SJCRH30 (cell line): ENCODE measurements around the gene TMEM119. TPM values are rescaled to one million over a fixed set of nuclear protein-coding genes. Genes with fewer than 3 reads are reported as not detected.
"Not testable (repeated sequence)": the region's sequence is repeated elsewhere in the genome, so short reads cannot be mapped to it uniquely, and the experiment has no call there.

Experiments
- DNase-seq, 2 experiments: peaks; one replicate each; pipeline ENCODE4 v3.0.0-alpha.2; 2015 to 2020
- H3K27ac ChIP-seq: fragments of 250-450 bp; sonication (Bioruptor Pico); 2 replicates; pipeline ENCODE4 v1.5.1; 2020; ENCODE audit warnings: mild to moderate bottlenecking, moderate library complexity
- H3K27me3 ChIP-seq: fragments of 250-450 bp; sonication (Bioruptor Pico); 2 replicates; pipeline ENCODE4 v1.5.1; 2020; ENCODE audit warnings: mild to moderate bottlenecking, moderate library complexity
- H3K36me3 ChIP-seq: fragments of 250-450 bp; sonication (Bioruptor Pico); 2 replicates; pipeline ENCODE4 v1.5.1; 2020; ENCODE audit warnings: mild to moderate bottlenecking, moderate library complexity
- H3K4me1 ChIP-seq: fragments of 250-450 bp; sonication (Bioruptor Pico); 2 replicates; pipeline ENCODE4 v1.5.1; 2020; ENCODE audit warnings: mild to moderate bottlenecking, moderate library complexity
- H3K4me3 ChIP-seq: fragments of 250-450 bp; sonication (Bioruptor Pico); 2 replicates; pipeline ENCODE4 v1.5.1; 2020; ENCODE audit warnings: mild to moderate bottlenecking, moderate library complexity
- H3K9me3 ChIP-seq: fragments of 250-450 bp; sonication (Bioruptor Pico); replicated peaks from 2 replicates; pipeline ENCODE4 v1.5.1; 2020; ENCODE audit warnings: mild to moderate bottlenecking, moderate library complexity
- total RNA-seq: library from RNA; depleted of rRNA; stranded (reverse); fragments of >200 nt; shearing (Covaris generic); gene quantifications from 2 replicates; pipeline ENCODE4 v1.2.3, GENCODE V29; 2014

The TMEM119 gene
- total RNA-seq, 1 experiment from 2014 or later, result 19.1 TPM

DNA sequence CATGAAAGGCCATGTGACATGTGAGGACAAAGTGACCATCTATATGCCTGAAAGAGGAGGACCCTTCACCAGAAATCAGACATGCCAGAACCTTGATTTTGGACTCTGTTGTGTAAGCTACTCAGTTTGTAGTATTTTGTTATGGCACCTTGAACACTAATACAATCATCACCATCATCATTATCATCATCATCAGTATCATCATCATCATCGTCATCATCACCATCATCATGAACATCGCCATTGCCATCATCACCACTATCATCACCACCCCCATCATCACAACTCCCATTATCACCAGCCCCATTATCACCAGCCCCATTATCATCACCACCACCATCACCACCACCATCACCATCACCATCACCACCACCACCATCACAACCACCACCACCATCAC, 19.6 kb downstream of the TMEM119 start:
- no peaks in the 10 kb centered on the region for H3K9me3 ChIP-seq
- no peaks in the 10 kb centered on the region for H3K27me3 ChIP-seq
- H3K4me3 ChIP-seq, result no peak overlapping the region
- H3K27ac ChIP-seq, result no peak overlapping the region
- DNase-seq, result no peak
- H3K36me3 ChIP-seq, result no peaks in the 10 kb centered on the region
- peaks cover 25% of the 10 kb centered on the region for H3K4me1 ChIP-seq

DNA sequence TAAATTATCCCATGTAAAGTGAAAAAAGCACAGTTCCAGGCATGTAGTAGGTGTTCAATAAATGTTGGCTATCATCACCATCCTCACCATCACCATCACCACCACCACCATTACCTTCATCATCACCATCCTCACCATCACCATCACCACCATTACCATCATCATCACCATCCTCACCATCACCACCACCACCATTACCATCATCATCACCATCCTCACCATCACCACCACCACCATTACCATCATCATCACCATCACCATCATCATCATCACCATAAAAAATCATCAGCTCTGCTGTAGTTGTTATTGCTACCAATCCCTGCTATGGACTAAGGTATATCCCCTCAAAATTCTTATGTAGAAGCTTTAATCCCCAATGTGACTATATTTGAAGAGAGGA, 20.4 kb downstream of the TMEM119 start:
- DNase-seq, result no peak
- Histone ChIP-seq H3K4me1 (peaks cover 17% of the 10 kb centered on the region), H3K27me3 (no peaks in the 10 kb centered on the region), H3K9me3 (no peaks in the 10 kb centered on the region), H3K4me3 (no peak overlapping the region), H3K27ac (no peak overlapping the region), H3K36me3 (no peaks in the 10 kb centered on the region)

DNA sequence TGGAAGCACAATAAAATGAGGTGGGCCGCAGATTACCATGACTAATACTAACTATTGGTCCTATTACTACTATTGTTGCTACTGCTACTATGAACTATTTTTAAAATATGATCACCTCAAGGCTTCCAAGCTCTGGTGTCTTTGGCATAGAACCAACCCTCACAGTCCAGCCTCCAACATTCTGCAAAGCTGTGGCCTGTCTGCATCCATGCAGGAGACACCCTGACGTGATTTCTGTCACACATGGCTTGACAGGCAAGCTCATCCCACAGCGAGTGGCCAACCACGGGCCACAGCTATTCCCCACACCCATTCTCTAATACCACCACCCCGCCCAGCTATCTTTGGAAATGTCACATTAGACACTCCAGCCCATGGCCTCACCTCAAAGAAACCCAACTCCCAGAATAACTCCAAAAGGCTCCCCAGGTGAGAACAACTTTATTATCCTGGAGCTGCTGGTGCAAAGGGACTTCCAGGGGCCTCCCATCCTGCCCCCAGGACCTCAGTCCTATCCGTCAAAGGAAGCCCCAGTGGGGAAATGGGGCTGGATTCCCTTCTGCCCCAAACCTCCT, 21.1 kb downstream of the TMEM119 start:
- Histone ChIP-seq H3K4me1 (peaks cover 11% of the 10 kb centered on the region; the same call in 1 of the 2 replicates), H3K36me3 (no peaks in the 10 kb centered on the region), H3K27me3 (no peaks in the 10 kb centered on the region), H3K4me3 (no peak overlapping the region), H3K27ac (no peak overlapping the region), H3K9me3 (no peaks in the 10 kb centered on the region)
- no peak for DNase-seq

DNA sequence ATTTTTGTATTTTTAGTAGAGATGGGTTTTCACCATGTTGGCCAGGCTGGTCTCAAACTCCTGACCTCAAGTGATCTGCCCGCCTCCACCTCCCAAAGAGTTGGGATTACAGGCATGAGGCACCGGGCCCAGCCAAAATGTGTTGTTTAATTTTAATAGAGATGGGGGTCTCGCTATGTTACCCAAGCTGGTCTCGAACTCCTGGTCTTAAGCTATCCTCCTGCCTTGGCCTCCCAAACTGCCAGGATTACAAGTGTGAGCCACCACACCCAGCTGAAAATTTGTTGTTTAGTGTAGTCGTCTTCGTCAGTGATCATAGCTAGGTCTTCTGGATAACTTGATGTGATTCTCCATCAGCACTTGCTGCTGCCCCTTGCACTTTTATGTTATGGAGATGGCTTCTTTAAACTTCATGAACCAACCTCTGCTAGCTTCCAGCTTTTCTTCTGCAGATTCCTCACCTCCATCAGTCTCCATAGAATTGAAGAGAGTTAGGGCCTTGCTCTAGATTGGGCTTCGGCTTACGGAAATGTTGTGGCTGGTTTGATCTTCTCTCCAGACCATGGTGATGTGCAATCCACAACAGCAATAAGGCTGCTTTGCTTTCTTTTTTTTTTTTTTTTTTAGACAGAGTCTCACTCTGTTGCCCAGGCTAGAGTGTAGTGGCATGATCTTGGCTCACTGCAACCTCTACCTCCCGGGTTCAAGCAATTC, 22.5 kb downstream of the TMEM119 start:
- H3K9me3 ChIP-seq, result no peaks in the 10 kb centered on the region
- no peak overlapping the region for H3K4me3 ChIP-seq
- H3K27ac ChIP-seq, result no peak overlapping the region
- H3K36me3 ChIP-seq, result no peaks in the 10 kb centered on the region
- no peaks in the 10 kb centered on the region for H3K27me3 ChIP-seq
- no peak for DNase-seq
- H3K4me1 ChIP-seq, result peaks cover 22% of the 10 kb centered on the region

DNA sequence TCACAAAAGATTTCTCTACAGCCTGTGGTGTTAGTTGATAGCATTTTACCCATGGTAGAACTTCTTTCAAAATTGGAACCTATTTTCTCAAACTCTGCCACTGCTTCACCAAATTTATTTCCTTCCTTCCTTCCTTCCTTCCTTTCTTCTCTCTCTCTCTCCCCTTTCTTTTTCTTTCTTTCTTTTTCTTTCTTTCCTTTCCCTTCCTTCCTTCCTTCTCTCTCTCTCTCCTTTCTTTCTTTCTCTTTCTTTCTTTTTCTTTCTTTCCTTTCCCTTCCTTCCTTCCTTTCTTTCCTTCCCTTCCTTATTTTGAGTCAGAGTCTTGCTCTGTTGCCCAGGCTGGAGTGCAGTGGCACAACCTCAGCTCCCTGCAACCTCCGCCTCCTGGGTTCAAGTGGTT, 23.6 kb downstream of the TMEM119 start:
- DNase-seq, H3K9me3 ChIP-seq, H3K27me3 ChIP-seq, H3K27ac ChIP-seq, H3K4me3 ChIP-seq, H3K36me3 ChIP-seq: not testable (repeated sequence)
- H3K4me1 ChIP-seq, result peaks cover 33% of the 10 kb centered on the region

DNA sequence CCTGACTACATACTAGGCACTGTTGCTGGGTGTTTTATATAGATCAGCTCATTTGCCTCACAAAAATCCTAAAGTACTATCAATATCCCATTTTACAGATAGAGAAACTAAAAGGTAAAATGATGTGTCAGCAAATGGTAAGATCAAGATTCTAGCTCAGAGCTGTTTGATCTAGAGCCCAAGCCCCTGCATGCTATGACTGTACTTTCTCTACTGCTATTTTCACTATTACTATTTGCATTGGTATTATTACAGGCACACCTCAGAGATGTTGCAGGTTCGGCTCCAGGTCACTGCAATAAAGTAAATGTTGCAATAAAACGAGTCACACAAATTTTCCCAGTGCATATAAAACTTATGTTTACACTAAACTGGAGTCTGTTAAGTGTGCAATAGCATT, 24.6 kb downstream of the TMEM119 start:
- H3K9me3 ChIP-seq, result no peaks in the 10 kb centered on the region
- H3K36me3 ChIP-seq, result no peaks in the 10 kb centered on the region
- peaks cover 42% of the 10 kb centered on the region for H3K4me1 ChIP-seq
- no peak for DNase-seq
- H3K27ac ChIP-seq, result no peak overlapping the region
- no peaks in the 10 kb centered on the region for H3K27me3 ChIP-seq
- H3K4me3 ChIP-seq, result no peak overlapping the region

DNA sequence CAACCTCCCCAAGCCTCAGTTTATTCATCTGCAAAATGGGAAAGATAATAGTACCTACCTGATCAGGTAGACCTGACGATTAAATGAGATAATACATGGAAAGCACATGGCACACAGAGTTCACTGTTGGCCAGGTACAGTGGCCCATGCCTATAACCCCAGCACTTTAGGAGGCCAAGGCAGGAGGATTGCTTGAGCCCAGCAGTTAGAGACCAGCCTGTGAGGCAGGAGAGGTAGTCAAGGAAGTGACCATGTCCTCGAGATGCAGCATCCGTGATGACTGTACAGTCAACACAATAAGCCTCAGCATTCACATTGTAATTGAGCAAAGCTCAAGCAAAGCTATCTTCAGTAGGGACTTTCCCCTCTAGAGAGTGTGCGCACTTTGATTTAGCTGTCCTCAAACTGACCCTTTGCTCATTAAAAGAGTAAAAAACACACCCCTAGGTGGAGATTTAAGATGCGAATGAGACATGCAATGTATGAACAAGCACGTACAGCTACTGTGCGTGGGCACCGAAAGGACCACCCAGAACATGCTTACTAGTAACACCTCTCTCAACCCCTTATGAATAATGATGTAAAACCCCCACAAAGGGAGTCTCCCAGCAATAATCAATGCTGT, 25.6 kb downstream of the TMEM119 start:
- no peaks in the 10 kb centered on the region for H3K9me3 ChIP-seq
- no peak overlapping the region for H3K4me3 ChIP-seq
- DNase-seq, result no peak
- peaks cover 4% of the 10 kb centered on the region; the same call in 1 of the 2 replicates for H3K36me3 ChIP-seq
- H3K27ac ChIP-seq, result no peak overlapping the region
- no peaks in the 10 kb centered on the region for H3K27me3 ChIP-seq
- H3K4me1 ChIP-seq, result peaks cover 53% of the 10 kb centered on the region

DNA sequence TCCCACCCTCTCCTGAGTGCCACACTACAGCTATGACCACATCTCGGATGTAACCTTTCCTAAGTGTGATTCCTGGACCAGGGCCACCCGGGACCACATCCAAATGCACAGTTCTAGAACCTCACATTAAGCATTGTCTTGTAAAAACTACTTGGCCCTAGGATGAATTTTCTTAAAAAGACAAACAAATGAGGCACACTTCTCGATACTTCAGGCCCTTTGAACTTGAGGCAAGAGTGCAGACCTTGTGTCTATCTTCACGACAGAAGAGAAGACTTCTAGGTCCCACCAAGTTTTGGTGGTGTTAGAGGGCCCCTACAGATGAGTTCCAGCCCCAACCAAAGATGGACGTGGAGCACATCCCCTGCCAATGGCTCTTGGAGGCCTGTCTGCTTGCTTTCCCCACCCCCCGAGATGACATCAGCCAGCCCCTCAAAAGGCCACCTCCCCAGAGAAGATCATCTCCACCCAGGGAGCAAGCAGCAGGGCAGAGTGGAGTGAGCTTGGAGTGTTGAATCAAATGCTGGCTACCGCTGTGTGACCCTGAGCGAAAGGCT, 26.2 kb downstream of the TMEM119 start:
- Histone ChIP-seq H3K27ac (no peak overlapping the region), H3K36me3 (peaks cover 4% of the 10 kb centered on the region; the same call in 1 of the 2 replicates), H3K9me3 (no peaks in the 10 kb centered on the region), H3K4me1 (peaks cover 53% of the 10 kb centered on the region), H3K4me3 (no peak overlapping the region), H3K27me3 (no peaks in the 10 kb centered on the region)
- DNase-seq, result no peak

DNA sequence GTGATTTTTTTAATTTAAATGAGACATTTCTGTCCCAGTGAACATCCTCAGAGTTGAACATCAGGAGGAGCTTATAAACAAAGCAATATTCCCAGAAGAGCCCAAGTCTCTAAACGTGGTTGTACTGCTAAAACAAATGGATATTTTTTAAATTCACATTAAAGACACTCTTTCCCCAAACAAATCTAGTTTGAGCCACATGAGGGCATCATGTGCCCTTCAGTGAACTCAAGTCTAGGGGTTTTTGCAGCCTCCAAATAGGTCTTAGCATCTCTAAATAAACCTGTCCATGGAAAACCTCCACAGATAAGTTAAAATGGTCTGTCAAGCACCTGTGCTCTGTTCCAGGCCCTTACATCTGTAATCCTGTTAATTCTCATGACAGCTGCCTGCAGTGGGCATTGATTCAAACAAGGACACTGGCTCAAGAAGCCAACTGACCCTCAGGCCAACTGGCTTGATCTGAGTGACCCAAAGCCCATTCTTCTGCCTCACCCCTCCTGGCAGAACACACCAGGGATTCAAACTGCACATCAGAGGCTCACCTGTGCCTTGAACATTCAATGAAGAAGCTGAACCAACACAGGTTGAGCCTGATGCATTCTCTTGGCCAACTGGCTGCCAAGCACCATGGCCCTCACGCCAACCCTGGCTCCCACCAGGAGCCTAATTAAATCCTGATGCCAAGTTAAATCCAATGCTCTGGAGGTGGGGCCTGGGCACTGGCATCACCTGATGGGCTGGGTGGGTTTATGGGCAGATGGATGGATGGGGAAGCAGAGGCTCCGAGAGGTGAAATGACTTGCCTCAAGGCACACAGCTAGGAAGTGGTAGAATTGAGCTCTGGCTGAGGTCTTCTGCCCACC, 26.9 kb downstream of the TMEM119 start:
- H3K27ac ChIP-seq, result no peak overlapping the region

DNA sequence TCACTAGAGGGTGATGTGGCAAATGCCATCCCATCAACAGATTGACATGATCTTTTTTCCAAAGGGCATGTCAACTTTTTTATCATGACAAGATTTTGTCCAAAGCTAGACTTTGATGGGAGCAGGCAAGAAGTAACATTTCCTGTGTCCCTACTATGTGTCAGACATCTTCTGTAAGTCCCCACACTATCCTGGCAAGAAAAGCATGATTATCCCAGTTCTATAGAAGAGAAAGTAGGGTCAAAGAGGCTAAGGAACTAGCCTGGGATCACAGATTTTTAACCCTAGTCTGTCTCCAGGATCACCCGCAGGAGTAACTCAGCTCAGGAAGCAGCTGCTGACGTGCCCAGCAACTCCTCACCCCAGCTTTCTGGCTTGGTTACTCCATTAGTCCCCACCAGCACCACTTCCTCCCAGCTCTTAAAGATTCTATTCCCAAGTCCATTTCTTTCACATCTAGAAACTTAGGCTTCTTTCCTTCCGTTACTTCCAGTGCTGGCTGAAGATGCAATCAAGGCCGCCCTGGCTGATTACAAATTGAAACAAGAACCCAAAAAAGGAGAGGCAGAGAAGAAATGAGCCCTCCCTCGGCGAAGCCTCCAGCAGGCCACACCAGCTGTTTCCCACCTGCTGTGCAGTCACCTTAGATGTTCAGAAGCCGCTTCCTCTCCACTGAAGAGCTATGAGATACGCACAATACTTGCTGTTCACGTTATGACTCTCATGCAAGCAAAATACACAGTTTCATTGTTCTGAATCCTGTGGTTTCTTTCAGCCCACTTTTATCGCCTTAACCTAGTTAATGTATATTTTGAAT, 29.3 kb downstream of the TMEM119 start:
- Histone ChIP-seq H3K36me3 (peaks cover 10% of the 10 kb centered on the region), H3K9me3 (no peaks in the 10 kb centered on the region), H3K27me3 (no peaks in the 10 kb centered on the region), H3K4me3 (no peak overlapping the region), H3K4me1 (peaks cover 61% of the 10 kb centered on the region), H3K27ac (peak overlapping the region; percentile 66)
- DNase-seq, result peak; percentile 84 to 93

More for the DNA sequence above, 26.9 kb downstream of the TMEM119 start:
- peaks cover 4% of the 10 kb centered on the region; the same call in 1 of the 2 replicates for H3K36me3 ChIP-seq
- DNase-seq, result peak in 1 of 2 experiments; percentile 64
- H3K4me3 ChIP-seq, result no peak overlapping the region
- peaks cover 52% of the 10 kb centered on the region for H3K4me1 ChIP-seq
- no peaks in the 10 kb centered on the region for H3K27me3 ChIP-seq
- H3K9me3 ChIP-seq, result no peaks in the 10 kb centered on the region

DNA sequence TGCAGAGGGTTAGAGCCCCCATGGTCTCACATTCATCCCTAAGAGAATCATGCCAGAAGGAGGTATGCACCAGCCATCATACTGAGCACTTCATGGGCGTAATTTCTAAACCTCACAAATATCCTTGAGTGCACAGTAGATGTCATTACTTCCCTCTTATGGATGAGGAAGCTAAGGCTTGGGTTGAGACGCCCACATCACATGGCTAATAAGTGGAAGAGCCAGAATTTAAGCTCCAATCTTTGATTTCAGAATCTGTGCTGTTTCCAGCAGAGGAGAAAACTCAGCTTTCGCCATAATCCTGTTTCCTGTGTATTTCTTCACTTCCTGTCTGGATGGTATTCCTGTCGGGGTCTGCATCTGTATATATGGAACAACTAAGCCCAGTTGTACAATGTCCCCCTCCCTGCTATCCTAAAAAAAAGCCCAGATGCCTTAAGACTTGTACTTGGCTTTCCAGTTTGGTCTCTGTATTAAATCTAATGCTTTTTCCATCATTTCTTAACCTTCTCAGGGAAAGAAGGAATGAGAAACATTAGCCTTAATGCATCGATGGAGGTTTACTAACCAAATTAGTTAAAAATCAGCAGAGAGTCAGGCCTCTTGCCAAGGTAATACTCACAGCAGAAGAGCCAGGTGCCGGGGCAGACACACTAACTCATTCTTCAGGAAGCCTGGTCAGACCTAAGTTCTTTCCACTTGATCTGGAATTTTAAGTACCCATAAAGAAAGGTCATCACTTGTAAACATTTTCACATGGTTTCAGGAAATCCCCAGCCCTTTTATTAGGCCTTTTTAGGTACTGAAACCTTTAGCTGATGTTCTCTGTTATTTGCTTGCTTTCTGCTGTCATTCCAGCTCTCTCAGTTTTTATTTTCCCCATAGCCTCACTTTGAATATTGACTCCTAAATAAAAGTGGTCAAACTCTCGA, 30.2 kb downstream of the TMEM119 start:
- H3K27me3 ChIP-seq, result no peaks in the 10 kb centered on the region
- H3K4me1 ChIP-seq, result peaks cover 61% of the 10 kb centered on the region
- no peak overlapping the region for H3K4me3 ChIP-seq
- H3K36me3 ChIP-seq, result peaks cover 10% of the 10 kb centered on the region
- peak in 1 of 2 experiments; percentile 25 for DNase-seq
- peak overlapping the region; percentile 66 for H3K27ac ChIP-seq
- no peaks in the 10 kb centered on the region for H3K9me3 ChIP-seq

DNA sequence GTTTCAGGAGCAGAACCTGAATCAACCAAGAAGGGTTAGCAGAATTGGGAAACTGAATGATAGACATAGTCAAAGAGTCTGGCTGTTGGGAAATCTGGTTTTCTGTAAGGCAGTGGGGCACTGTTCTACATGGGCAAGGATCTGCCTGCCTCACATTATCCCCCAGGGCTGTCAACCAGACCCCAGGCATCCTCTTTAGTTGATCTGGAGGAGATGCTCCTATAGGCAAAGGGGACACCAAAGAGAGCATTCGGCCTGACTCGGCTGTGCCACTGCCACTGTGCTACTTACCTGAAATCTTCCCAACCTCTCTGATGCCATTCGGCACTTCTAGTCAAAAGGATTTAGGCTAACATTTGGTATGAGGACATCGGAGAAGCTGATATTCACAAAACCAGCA, 31.4 kb downstream of the TMEM119 start:
- H3K27me3 ChIP-seq, result no peaks in the 10 kb centered on the region
- H3K4me1 ChIP-seq, result peaks cover 61% of the 10 kb centered on the region
- no peak for DNase-seq
- no peak overlapping the region for H3K27ac ChIP-seq
- no peak overlapping the region for H3K4me3 ChIP-seq
- no peaks in the 10 kb centered on the region for H3K9me3 ChIP-seq
- H3K36me3 ChIP-seq, result peaks cover 10% of the 10 kb centered on the region

DNA sequence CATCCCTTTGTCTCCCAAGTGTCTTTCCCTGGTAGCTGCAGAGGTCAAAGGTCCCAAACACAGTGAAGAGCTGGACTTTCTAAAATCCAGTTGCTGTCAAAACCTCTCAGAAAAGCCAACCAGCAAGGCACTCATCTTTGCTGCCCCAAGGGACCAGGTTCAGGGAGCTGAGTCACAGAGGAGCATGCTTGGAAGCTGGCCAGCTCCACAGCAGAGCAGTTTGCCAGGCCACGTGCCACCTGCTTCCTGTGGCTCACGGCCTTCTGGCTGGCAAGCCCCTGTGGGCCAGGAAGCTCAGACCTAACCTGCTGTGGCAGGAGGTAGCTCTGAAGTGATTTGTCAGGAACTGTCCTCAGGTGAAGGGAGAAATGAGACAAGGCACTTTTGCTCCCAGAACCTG, 31.9 kb downstream of the TMEM119 start:
- Histone ChIP-seq H3K27me3 (no peaks in the 10 kb centered on the region), H3K4me3 (no peak overlapping the region), H3K4me1 (peaks cover 56% of the 10 kb centered on the region), H3K27ac (no peak overlapping the region), H3K9me3 (no peaks in the 10 kb centered on the region), H3K36me3 (peaks cover 10% of the 10 kb centered on the region)
- peak; percentile 80 to 82 for DNase-seq
